MM.1S (cell line): ENCODE measurements around the gene EIF4E1B.

Source experiments
- DNase-seq: peaks from one replicate; pipeline ENCODE4 v3.0.0-alpha.2; 2015
- H2AFZ ChIP-seq: fragments of 300-600 bp; sonication (generic); 2 replicates; pipeline ENCODE4 v1.6.0; 2016; ENCODE audit warnings: antibody characterized with exemption, low read length
- H3F3A ChIP-seq: fragments of 300-600 bp; sonication (generic); 2 replicates; pipeline ENCODE4 v1.6.1; 2016; ENCODE audit warnings: mild to moderate bottlenecking, antibody characterized with exemption, low read length, moderate library complexity, mixed read lengths; ENCODE audit not compliant: insufficient read depth
- H3K27ac ChIP-seq: fragments of 300-600 bp; sonication (generic); 2 replicates; pipeline ENCODE4 v1.5.1; 2016; ENCODE audit warnings: mild to moderate bottlenecking, low read length
- H3K27me3 ChIP-seq: fragments of 300-600 bp; sonication (generic); replicated peaks from 2 replicates; pipeline ENCODE4 v1.6.0; 2016; ENCODE audit warnings: low read length; ENCODE audit not compliant: insufficient read depth
- H3K36me3 ChIP-seq: fragments of 300-600 bp; sonication (generic); replicated peaks from 2 replicates; pipeline ENCODE4 v1.6.1; 2016; ENCODE audit warnings: mild to moderate bottlenecking, low read length, mixed read lengths; ENCODE audit not compliant: insufficient read depth
- H3K4me1 ChIP-seq: fragments of 300-600 bp; sonication (generic); 2 replicates; pipeline ENCODE4 v1.6.1; 2016; ENCODE audit warnings: low read length, mixed read lengths
- H3K4me2 ChIP-seq: fragments of 300-600 bp; sonication (generic); 2 replicates; pipeline ENCODE4 v1.6.0; 2016; ENCODE audit warnings: low read depth, low read length
- H3K4me3 ChIP-seq: fragments of 300-600 bp; sonication (generic); 2 replicates; pipeline ENCODE4 v1.5.1; 2016; ENCODE audit warnings: low read length, mixed read lengths
- H3K79me2 ChIP-seq: fragments of 300-600 bp; sonication (generic); 2 replicates; pipeline ENCODE4 v1.6.1; 2016; ENCODE audit warnings: mixed run types, low read length, mixed read lengths
- H3K9ac ChIP-seq: fragments of 300-600 bp; sonication (generic); 2 replicates; pipeline ENCODE4 v1.6.1; 2016; ENCODE audit warnings: low read length, mixed read lengths
- H3K9me2 ChIP-seq: fragments of 300-600 bp; sonication (generic); replicated peaks from 2 replicates; pipeline ENCODE4 v1.6.1; 2016; ENCODE audit warnings: mild to moderate bottlenecking, low read length, mixed read lengths; ENCODE audit not compliant: insufficient read depth
- H3K9me3 ChIP-seq: fragments of 300-600 bp; sonication (generic); replicated peaks from 2 replicates; pipeline ENCODE4 v1.6.1; 2016; ENCODE audit warnings: mild to moderate bottlenecking, low read length, mixed read lengths; ENCODE audit not compliant: insufficient read depth
- H4K20me1 ChIP-seq: fragments of 300-600 bp; sonication (generic); 2 replicates; pipeline ENCODE4 v1.6.1; 2016; ENCODE audit warnings: mild to moderate bottlenecking, low read length, moderate library complexity, mixed read lengths; ENCODE audit not compliant: insufficient read depth
- CTCF ChIP-seq: fragments of 300-600 bp; sonication (generic); IDR thresholded peaks from 2 replicates; pipeline ENCODE4 v1.5.1; 2016; ENCODE audit warnings: antibody characterized with exemption, low read length, mixed read lengths
- EZH2 ChIP-seq: fragments of 300-600 bp; sonication (generic); optimal IDR thresholded peaks from 2 replicates; pipeline ENCODE3; 2017; ENCODE audit warnings: low read depth, mild to moderate bottlenecking, antibody characterized with exemption, low read length, mixed read lengths
- EZH2phosphoT487 ChIP-seq: fragments of 300-600 bp; sonication (generic); IDR thresholded peaks from 2 replicates; pipeline ENCODE4 v1.6.1; 2018; ENCODE audit warnings: antibody characterized with exemption, low read length

EIF4E1B gene

DNA sequence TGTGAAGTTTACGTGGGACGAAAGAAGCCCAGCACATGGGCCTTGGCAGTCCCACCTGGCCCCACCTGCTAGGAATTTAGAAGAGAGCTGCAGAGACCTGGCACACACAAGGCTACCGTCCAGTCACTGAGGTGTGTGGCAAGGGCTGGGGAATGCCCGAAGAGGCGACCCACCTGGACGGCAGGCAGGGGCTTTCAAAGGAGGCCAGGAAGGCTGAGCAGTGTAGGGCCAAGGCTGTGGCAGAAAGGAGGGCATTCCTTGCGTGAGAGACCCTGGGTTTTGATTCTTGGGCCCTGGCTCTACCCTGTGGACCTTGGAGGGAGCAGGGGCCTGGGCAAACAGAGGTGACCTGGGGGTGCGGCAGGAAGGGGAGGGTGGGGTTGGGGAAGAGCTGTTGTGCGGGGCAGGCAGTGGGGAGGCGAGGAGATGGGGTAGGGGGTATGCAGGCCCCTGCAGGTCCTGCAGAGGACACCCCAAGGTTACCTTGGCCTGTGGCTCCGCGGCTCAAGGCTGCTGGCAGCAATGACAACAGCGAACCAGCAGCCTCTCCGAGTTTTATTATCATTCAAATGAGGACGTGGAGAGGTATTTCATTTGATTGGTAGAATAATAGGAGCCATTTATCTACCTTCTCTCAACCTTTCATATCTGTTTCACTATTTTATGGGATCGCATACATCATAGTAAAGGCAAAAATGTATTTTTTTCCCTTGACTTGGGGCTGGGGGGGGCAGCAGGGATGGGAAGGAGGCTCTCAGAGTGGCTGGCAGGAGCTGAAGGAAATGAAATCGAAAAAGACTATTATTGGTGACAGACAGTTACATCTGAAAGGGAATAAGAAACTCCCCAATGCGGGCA is 41.6 kb downstream of the EIF4E1B start:
- no peaks in the 10 kb centered on the region for H3K36me3 ChIP-seq
- H3K9ac ChIP-seq, result no peak overlapping the region
- H3K4me2 ChIP-seq, result peak overlapping the region; percentile 15; the same call in 1 of the 2 replicates
- no peaks in the 10 kb centered on the region for H3K9me3 ChIP-seq
- H2AFZ ChIP-seq, result no peak overlapping the region
- no peaks in the 10 kb centered on the region for H3K9me2 ChIP-seq
- no peak for TF ChIP-seq EZH2phosphoT487
- no peak for TF ChIP-seq CTCF
- no peak for TF ChIP-seq EZH2
- H4K20me1 ChIP-seq, result no peaks in the 10 kb centered on the region
- H3K79me2 ChIP-seq, result no peaks in the 10 kb centered on the region
- no peak for DNase-seq
- peaks cover 41% of the 10 kb centered on the region; the same call in 1 of the 2 replicates for H3K27me3 ChIP-seq
- 0 out of 2 replicates have a peak, but pooled peaks cover 3% of the 10 kb centered on the region for H3K4me1 ChIP-seq
- H3F3A ChIP-seq, result no peaks in the 10 kb centered on the region
- H3K27ac ChIP-seq, result no peak overlapping the region
- no peak overlapping the region for H3K4me3 ChIP-seq

DNA sequence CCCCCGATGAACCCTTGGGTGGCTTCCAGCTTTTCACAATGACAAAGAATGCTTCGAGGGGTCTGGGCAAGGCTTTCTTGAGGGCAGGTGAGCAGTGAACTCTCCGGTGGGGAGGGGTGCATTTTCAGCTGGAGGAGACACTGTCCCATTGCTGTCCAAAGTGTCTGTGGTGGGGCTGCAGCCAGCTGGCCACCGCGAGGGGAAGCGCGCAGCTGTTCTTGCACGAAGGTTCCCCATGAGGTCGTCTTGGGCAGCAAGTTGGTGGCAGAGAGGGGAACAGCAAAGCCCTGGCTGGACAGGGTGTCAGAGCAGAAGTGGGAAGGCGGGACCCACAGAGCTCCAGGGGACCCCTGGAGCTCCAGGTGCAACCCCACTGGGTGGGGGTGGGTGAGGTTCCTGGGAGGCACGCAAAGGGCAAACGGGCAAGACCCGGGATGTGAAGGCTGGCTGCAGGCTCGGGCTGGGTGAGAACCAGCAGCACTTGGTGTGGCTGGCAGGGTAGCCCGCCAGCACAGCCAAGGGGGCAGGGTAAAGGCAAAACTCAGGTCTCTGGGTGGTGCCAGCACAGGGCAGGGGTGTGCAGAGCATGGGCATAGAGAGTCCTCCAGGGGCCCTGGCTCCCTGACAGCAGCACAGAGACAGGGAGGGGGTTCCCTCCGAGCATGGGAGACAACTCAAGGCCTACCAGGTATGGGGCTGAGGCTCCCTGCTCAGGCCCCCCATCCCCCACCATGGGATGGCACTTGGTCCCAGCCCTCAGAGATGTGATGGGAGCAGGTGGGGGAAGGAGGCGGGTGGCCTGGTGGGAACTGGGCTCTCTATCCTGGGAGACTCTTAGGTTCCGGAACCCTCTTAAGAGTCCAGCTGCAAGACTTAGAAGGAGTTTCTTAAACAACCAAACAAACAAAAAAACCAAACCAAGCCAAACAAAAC is 43.4 kb downstream of the EIF4E1B start:
- Histone ChIP-seq H4K20me1 (no peaks in the 10 kb centered on the region), H3K27me3 (peaks cover 24% of the 10 kb centered on the region; the same call in 1 of the 2 replicates), H3K9ac (no peak overlapping the region), H3K36me3 (no peaks in the 10 kb centered on the region), H3K9me3 (no peaks in the 10 kb centered on the region), H3F3A (no peaks in the 10 kb centered on the region), H3K4me3 (no peak overlapping the region), H3K27ac (no peak overlapping the region), H2AFZ (no peak overlapping the region), H3K79me2 (no peaks in the 10 kb centered on the region), H3K4me2 (no peak overlapping the region), H3K9me2 (no peaks in the 10 kb centered on the region), H3K4me1 (0 out of 2 replicates have a peak, but pooled peaks cover 3% of the 10 kb centered on the region)
- TF ChIP-seq EZH2 (no peak), CTCF (no peak), EZH2phosphoT487 (no peak)
- DNase-seq, result no peak

DNA sequence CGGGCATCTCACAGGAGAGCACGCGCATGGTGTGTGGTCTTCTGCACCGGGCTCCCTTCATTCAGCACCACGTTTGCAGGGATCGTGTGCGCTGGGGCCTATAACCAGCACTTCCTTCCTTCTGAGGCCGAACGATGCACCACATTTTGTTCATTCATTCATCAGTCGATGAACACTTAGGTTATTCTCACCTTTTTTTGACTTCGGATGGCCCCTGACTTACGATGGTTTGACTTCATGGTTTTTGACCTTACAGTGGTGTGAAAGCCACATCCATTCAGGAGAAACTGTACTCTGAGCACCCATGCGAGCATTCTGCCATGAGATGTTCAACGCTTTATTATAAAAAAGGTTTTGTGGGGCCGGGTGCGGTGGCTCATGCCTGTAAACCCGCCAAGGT is 44.3 kb downstream of the EIF4E1B start:
- Histone ChIP-seq H2AFZ (no peak overlapping the region), H3K4me3 (no peak overlapping the region), H3K79me2 (no peaks in the 10 kb centered on the region), H3F3A (no peaks in the 10 kb centered on the region), H3K9me2 (no peaks in the 10 kb centered on the region), H3K9me3 (no peaks in the 10 kb centered on the region), H3K4me1 (0 out of 2 replicates have a peak, but pooled peaks cover 3% of the 10 kb centered on the region), H3K4me2 (no peak overlapping the region), H3K27ac (no peak overlapping the region), H3K9ac (no peak overlapping the region), H3K36me3 (no peaks in the 10 kb centered on the region), H3K27me3 (peaks cover 25% of the 10 kb centered on the region; the same call in 1 of the 2 replicates), H4K20me1 (no peaks in the 10 kb centered on the region)
- no peak for DNase-seq
- TF ChIP-seq EZH2phosphoT487 (no peak), CTCF (no peak), EZH2 (no peak)
